ENCODE data around the gene CIAO2B.

- no peak for TF ChIP-seq CTCF (IDR thresholded peaks at IDR 0.05; ENCODE audit: borderline replicate concordance, extremely low read depth, low read length, poor library complexity, severe bottlenecking)
- no peak for TF ChIP-seq EZH2 (IDR thresholded peaks at IDR 0.05; ENCODE audit: borderline replicate concordance, low read depth, low read length, severe bottlenecking)
Observed at GRCh38 chr16:66902648-66903543, 31.3 kb downstream of the CIAO2B start.

All from DND-41 (cell line).